GM23338 (cell line): ENCODE measurements around the gene NEK6. TPM values are rescaled to one million over a fixed set of nuclear protein-coding genes. Genes with fewer than 3 reads are reported as not detected.

Experiments
- ATAC-seq: fragments of 200-7000 bp; cut with Tn5 transposase; 3 replicates; pipeline ENCODE4 v1.9.1; 2020
- DNase-seq: peaks from one replicate; pipeline ENCODE4 v3.0.0-alpha.2; 2015; ENCODE audit warnings: low spot score
- H2AFZ ChIP-seq: fragments of 200-600 bp; sonication (generic); 2 replicates; pipeline ENCODE4 v1.8.0; 2016; ENCODE audit warnings: antibody characterized with exemption, mild to moderate bottlenecking, moderate library complexity
- H3F3A ChIP-seq: fragments of 200-600 bp; sonication (generic); replicated peaks from 2 replicates; pipeline ENCODE4 v1.8.0; 2017; ENCODE audit warnings: antibody characterized with exemption, mixed run types, low read depth
- H3K27ac ChIP-seq: fragments of 200-600 bp; sonication (generic); 2 replicates; pipeline ENCODE4 v1.6.1; 2016; ENCODE audit warnings: low read depth
- H3K27me3 ChIP-seq: fragments of 200-600 bp; sonication (generic); 2 replicates; pipeline ENCODE4 v1.8.0; 2016; ENCODE audit warnings: mild to moderate bottlenecking, mixed run types, moderate library complexity; ENCODE audit not compliant: insufficient read depth
- H3K36me3 ChIP-seq: fragments of 200-600 bp; sonication (generic); 2 replicates; pipeline ENCODE4 v1.8.0; 2016; ENCODE audit warnings: mild to moderate bottlenecking; ENCODE audit not compliant: insufficient read depth
- H3K4me1 ChIP-seq: fragments of 200-600 bp; sonication (generic); 2 replicates; pipeline ENCODE4 v1.8.0; 2016; ENCODE audit warnings: mild to moderate bottlenecking, moderate library complexity; ENCODE audit not compliant: insufficient read depth
- H3K4me2 ChIP-seq: fragments of 200-600 bp; sonication (generic); 2 replicates; pipeline ENCODE4 v1.7.1; 2017; ENCODE audit warnings: mixed run types
- H3K4me3 ChIP-seq: fragments of 200-600 bp; sonication (generic); 2 replicates; pipeline ENCODE4 v1.6.1; 2016; ENCODE audit warnings: mixed run types
- H3K79me2 ChIP-seq: fragments of 200-600 bp; sonication (generic); replicated peaks from 2 replicates; pipeline ENCODE4 v1.8.0; 2017; ENCODE audit warnings: mild to moderate bottlenecking; ENCODE audit not compliant: insufficient read depth
- H3K9me2 ChIP-seq: fragments of 200-600 bp; sonication (generic); 2 replicates; pipeline ENCODE4 v1.8.0; 2017; ENCODE audit not compliant: insufficient read depth
- H4K20me1 ChIP-seq: fragments of 200-600 bp; sonication (generic); replicated peaks from 2 replicates; pipeline ENCODE4 v1.8.0; 2017; ENCODE audit warnings: mild to moderate bottlenecking; ENCODE audit not compliant: insufficient read depth
- H3K27ac Mint-ChIP-seq: 2 replicates; pipeline ENCODE4 v1.8.0; 2020; ENCODE audit warnings: inconsistent platforms, mild to moderate bottlenecking, moderate library complexity, mixed read lengths
- H3K27me3 Mint-ChIP-seq: 3 replicates; pipeline ENCODE4 v1.8.0; 2022; ENCODE audit warnings: low read depth, mild to moderate bottlenecking, moderate library complexity, mixed read lengths, inconsistent platforms; ENCODE audit not compliant: insufficient read depth, poor library complexity
- H3K36me3 Mint-ChIP-seq: 3 replicates; pipeline ENCODE4 v1.8.0; 2021; ENCODE audit warnings: low read depth, mild to moderate bottlenecking, inconsistent platforms, moderate library complexity, mixed read lengths
- H3K4me1 Mint-ChIP-seq: 3 replicates; pipeline ENCODE4 v1.8.0; 2020; ENCODE audit warnings: mild to moderate bottlenecking, inconsistent platforms, mixed read lengths
- H3K4me3 Mint-ChIP-seq: 3 replicates; pipeline ENCODE4 v1.8.0; 2021; ENCODE audit warnings: moderate library complexity, mild to moderate bottlenecking, inconsistent platforms, mixed read lengths
- H3K9me3 Mint-ChIP-seq: 3 replicates; pipeline ENCODE4 v1.8.0; 2020; ENCODE audit warnings: moderate library complexity, mild to moderate bottlenecking, inconsistent platforms, mixed read lengths
- CREB1 ChIP-seq: fragments of 250-450 bp; sonication (Bioruptor Pico); IDR thresholded peaks from 2 replicates; pipeline ENCODE4 v1.5.0; 2020; ENCODE audit warnings: low read depth, mild to moderate bottlenecking, moderate library complexity
- EZH2 ChIP-seq: fragments of 200-600 bp; sonication (generic); IDR thresholded peaks from one replicate; pipeline ENCODE4 v1.8.0; 2017; ENCODE audit warnings: antibody characterized with exemption, mild to moderate bottlenecking, low read depth; ENCODE audit not compliant: unreplicated experiment
- EZH2phosphoT487 ChIP-seq: fragments of 200-600 bp; sonication (generic); IDR thresholded peaks from one replicate; pipeline ENCODE4 v1.8.1; 2018; ENCODE audit warnings: antibody characterized with exemption; ENCODE audit not compliant: unreplicated experiment
- JUNB ChIP-seq: IDR thresholded peaks from one replicate; pipeline ENCODE4 v1.6.1; 2016; ENCODE audit warnings: antibody characterized with exemption; ENCODE audit not compliant: unreplicated experiment
- NANOG ChIP-seq: IDR thresholded peaks from 2 replicates; pipeline ENCODE4 v1.6.1; 2016; ENCODE audit warnings: antibody characterized with exemption, borderline replicate concordance
- POLR2AphosphoS5 ChIP-seq: IDR thresholded peaks from 2 replicates; pipeline ENCODE4 v1.6.1; 2016; ENCODE audit warnings: antibody characterized with exemption, low read depth
- STAT1 ChIP-seq: IDR thresholded peaks from one replicate; pipeline ENCODE4 v1.6.1; 2016; ENCODE audit warnings: antibody characterized with exemption; ENCODE audit not compliant: unreplicated experiment
- ZNF114 ChIP-seq: fragments of 250-450 bp; sonication (Bioruptor Pico); IDR thresholded peaks from 2 replicates; pipeline ENCODE4 v1.5.0; 2020; ENCODE audit warnings: mild to moderate bottlenecking, moderate library complexity
- ZNF331 ChIP-seq: fragments of 250-450 bp; sonication (Bioruptor Pico); IDR thresholded peaks from 2 replicates; pipeline ENCODE4 v1.5.0; 2020; ENCODE audit warnings: low read depth, mild to moderate bottlenecking, moderate library complexity
- polyA plus RNA-seq: library from polyadenylated mRNA; unstranded; fragments of >200 nt; fragmentation: Nextera tagmentation; extraction: Ambion mirVana; gene quantifications from 2 replicates; pipeline ENCODE4 v1.2.1, GENCODE V29; 2016
- total RNA-seq: library from RNA; depleted of rRNA; stranded (reverse); fragments of >200 nt; shearing (Covaris generic); gene quantifications from 2 replicates; pipeline ENCODE4 v1.2.3, GENCODE V29; 2014
- TF ChIP-seq, protein P1 (sequence below): IDR thresholded peaks from one replicate; pipeline ENCODE4 v1.6.1; 2018; ENCODE audit warnings: antibody characterized with exemption; ENCODE audit not compliant: unreplicated experiment
- TF ChIP-seq, protein P2 (sequence below): fragments of 250-450 bp; sonication (Bioruptor Pico); IDR thresholded peaks from 2 replicates; pipeline ENCODE4 v1.5.0; 2020; ENCODE audit warnings: mild to moderate bottlenecking, moderate library complexity
- TF ChIP-seq, protein P3 (sequence below): IDR thresholded peaks from 2 replicates; pipeline ENCODE4 v1.6.1; 2016; ENCODE audit warnings: antibody characterized with exemption
- TF ChIP-seq, protein P4 (sequence below), 2 experiments: fragments of 200-600 bp in 1 of 2; sonication (generic) in 1 of 2; conservative IDR thresholded peaks; 2 replicates each; pipeline versions ENCODE4 v1.5.1 to v1.6.1; 2016 to 2017; ENCODE audit warnings: antibody characterized with exemption in 2 of 2, low read depth in 2 of 2, mild to moderate bottlenecking in 2 of 2, moderate library complexity in 1 of 2

Gene NEK6
- total and polyA plus RNA-seq, 2 experiments from 2014 or later, result 8.1 to 11.2 TPM

DNA sequence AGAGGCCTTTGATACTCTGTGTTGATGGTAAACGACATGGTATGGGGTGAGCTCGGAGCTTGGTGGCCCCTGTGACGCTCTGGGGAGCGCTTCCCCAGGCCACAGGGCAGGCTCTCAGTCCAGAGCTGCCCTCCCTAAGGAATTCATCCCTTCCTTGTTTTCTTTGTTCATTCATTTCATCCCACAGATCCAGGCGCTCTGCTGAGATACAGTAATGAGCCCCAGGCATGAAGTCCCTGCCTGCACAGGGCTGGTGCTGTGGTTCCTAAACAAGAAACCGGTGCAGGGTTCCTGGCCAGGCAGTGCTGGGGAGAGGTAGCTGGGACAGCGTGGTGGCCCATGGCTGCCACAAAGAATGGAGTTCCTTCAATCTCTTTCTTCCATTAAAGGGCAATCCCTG, 14.4 kb downstream of the NEK6 start:
- Histone ChIP-seq H3K4me3 (no peak overlapping the region), H3K4me1 (no peaks in the 10 kb centered on the region), H4K20me1 (peaks cover 5% of the 10 kb centered on the region; the same call in 1 of the 2 replicates), H3K4me2 (no peak overlapping the region), H3F3A (no peaks in the 10 kb centered on the region), H3K27ac (no peak overlapping the region), H3K9me2 (no peaks in the 10 kb centered on the region), H3K79me2 (peaks cover 8% of the 10 kb centered on the region), H2AFZ (no peak overlapping the region), H3K27me3 (no peaks in the 10 kb centered on the region), H3K36me3 (no peaks in the 10 kb centered on the region)
- H3K4me1 Mint-ChIP-seq, result peaks cover 20% of the 10 kb centered on the region
- DNase-seq (no peak), ATAC-seq (no peak; the same call in 2 of the 3 replicates)
- H3K9me3 Mint-ChIP-seq, result no peaks in the 10 kb centered on the region
- peaks cover 6% of the 10 kb centered on the region for H3K27me3 Mint-ChIP-seq
- TF ChIP-seq POLR2AphosphoS5 (no peak), NANOG (no peak), EZH2phosphoT487 (no peak), ZNF331 (CRISPR knock-in tag) (no peak), JUNB (no peak), ZNF114 (no peak), EZH2 (no peak), STAT1 (no peak), CREB1 (CRISPR knock-in tag) (no peak)
- TF ChIP-seq, protein P1, sequence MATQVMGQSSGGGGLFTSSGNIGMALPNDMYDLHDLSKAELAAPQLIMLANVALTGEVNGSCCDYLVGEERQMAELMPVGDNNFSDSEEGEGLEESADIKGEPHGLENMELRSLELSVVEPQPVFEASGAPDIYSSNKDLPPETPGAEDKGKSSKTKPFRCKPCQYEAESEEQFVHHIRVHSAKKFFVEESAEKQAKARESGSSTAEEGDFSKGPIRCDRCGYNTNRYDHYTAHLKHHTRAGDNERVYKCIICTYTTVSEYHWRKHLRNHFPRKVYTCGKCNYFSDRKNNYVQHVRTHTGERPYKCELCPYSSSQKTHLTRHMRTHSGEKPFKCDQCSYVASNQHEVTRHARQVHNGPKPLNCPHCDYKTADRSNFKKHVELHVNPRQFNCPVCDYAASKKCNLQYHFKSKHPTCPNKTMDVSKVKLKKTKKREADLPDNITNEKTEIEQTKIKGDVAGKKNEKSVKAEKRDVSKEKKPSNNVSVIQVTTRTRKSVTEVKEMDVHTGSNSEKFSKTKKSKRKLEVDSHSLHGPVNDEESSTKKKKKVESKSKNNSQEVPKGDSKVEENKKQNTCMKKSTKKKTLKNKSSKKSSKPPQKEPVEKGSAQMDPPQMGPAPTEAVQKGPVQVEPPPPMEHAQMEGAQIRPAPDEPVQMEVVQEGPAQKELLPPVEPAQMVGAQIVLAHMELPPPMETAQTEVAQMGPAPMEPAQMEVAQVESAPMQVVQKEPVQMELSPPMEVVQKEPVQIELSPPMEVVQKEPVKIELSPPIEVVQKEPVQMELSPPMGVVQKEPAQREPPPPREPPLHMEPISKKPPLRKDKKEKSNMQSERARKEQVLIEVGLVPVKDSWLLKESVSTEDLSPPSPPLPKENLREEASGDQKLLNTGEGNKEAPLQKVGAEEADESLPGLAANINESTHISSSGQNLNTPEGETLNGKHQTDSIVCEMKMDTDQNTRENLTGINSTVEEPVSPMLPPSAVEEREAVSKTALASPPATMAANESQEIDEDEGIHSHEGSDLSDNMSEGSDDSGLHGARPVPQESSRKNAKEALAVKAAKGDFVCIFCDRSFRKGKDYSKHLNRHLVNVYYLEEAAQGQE, result no peak
- TF ChIP-seq, protein P2, sequence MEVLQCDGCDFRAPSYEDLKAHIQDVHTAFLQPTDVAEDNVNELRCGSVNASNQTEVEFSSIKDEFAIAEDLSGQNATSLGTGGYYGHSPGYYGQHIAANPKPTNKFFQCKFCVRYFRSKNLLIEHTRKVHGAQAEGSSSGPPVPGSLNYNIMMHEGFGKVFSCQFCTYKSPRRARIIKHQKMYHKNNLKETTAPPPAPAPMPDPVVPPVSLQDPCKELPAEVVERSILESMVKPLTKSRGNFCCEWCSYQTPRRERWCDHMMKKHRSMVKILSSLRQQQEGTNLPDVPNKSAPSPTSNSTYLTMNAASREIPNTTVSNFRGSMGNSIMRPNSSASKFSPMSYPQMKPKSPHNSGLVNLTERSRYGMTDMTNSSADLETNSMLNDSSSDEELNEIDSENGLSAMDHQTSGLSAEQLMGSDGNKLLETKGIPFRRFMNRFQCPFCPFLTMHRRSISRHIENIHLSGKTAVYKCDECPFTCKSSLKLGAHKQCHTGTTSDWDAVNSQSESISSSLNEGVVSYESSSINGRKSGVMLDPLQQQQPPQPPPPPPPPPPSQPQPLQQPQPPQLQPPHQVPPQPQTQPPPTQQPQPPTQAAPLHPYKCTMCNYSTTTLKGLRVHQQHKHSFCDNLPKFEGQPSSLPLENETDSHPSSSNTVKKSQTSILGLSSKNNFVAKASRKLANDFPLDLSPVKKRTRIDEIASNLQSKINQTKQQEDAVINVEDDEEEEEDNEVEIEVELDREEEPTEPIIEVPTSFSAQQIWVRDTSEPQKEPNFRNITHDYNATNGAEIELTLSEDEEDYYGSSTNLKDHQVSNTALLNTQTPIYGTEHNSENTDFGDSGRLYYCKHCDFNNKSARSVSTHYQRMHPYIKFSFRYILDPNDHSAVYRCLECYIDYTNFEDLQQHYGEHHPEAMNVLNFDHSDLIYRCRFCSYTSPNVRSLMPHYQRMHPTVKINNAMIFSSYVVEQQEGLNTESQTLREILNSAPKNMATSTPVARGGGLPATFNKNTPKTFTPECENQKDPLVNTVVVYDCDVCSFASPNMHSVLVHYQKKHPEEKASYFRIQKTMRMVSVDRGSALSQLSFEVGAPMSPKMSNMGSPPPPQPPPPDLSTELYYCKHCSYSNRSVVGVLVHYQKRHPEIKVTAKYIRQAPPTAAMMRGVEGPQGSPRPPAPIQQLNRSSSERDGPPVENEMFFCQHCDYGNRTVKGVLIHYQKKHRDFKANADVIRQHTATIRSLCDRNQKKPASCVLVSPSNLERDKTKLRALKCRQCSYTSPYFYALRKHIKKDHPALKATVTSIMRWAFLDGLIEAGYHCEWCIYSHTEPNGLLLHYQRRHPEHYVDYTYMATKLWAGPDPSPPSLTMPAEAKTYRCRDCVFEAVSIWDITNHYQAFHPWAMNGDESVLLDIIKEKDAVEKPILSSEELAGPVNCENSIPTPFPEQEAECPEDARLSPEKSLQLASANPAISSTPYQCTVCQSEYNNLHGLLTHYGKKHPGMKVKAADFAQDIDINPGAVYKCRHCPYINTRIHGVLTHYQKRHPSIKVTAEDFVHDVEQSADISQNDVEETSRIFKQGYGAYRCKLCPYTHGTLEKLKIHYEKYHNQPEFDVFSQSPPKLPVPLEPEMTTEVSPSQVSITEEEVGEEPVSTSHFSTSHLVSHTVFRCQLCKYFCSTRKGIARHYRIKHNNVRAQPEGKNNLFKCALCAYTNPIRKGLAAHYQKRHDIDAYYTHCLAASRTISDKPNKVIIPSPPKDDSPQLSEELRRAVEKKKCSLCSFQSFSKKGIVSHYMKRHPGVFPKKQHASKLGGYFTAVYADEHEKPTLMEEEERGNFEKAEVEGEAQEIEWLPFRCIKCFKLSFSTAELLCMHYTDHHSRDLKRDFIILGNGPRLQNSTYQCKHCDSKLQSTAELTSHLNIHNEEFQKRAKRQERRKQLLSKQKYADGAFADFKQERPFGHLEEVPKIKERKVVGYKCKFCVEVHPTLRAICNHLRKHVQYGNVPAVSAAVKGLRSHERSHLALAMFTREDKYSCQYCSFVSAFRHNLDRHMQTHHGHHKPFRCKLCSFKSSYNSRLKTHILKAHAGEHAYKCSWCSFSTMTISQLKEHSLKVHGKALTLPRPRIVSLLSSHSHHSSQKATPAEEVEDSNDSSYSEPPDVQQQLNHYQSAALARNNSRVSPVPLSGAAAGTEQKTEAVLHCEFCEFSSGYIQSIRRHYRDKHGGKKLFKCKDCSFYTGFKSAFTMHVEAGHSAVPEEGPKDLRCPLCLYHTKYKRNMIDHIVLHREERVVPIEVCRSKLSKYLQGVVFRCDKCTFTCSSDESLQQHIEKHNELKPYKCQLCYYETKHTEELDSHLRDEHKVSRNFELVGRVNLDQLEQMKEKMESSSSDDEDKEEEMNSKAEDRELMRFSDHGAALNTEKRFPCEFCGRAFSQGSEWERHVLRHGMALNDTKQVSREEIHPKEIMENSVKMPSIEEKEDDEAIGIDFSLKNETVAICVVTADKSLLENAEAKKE (CRISPR knock-in tag), result no peak
- TF ChIP-seq, protein P3, sequence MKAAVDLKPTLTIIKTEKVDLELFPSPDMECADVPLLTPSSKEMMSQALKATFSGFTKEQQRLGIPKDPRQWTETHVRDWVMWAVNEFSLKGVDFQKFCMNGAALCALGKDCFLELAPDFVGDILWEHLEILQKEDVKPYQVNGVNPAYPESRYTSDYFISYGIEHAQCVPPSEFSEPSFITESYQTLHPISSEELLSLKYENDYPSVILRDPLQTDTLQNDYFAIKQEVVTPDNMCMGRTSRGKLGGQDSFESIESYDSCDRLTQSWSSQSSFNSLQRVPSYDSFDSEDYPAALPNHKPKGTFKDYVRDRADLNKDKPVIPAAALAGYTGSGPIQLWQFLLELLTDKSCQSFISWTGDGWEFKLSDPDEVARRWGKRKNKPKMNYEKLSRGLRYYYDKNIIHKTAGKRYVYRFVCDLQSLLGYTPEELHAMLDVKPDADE, result no peak
- TF ChIP-seq, protein P4, sequence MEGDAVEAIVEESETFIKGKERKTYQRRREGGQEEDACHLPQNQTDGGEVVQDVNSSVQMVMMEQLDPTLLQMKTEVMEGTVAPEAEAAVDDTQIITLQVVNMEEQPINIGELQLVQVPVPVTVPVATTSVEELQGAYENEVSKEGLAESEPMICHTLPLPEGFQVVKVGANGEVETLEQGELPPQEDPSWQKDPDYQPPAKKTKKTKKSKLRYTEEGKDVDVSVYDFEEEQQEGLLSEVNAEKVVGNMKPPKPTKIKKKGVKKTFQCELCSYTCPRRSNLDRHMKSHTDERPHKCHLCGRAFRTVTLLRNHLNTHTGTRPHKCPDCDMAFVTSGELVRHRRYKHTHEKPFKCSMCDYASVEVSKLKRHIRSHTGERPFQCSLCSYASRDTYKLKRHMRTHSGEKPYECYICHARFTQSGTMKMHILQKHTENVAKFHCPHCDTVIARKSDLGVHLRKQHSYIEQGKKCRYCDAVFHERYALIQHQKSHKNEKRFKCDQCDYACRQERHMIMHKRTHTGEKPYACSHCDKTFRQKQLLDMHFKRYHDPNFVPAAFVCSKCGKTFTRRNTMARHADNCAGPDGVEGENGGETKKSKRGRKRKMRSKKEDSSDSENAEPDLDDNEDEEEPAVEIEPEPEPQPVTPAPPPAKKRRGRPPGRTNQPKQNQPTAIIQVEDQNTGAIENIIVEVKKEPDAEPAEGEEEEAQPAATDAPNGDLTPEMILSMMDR (conservative IDR thresholded peaks at IDR 0.05; ENCODE audit: low read depth in 2 of 2), result no peak
- H3K27ac Mint-ChIP-seq, result peak overlapping the region; percentile 72; the same call in 1 of the 2 replicates
- H3K36me3 Mint-ChIP-seq, result no peaks in the 10 kb centered on the region
- no peak overlapping the region for H3K4me3 Mint-ChIP-seq
